Measurements from ENCODE around the gene CMIP. TPM values are rescaled to one million over a fixed set of nuclear protein-coding genes. Genes with fewer than 3 reads are reported as not detected.

Gene CMIP
- polyA plus RNA-seq, 3 donors = 0.85 to 61.9 (median 0.93) TPM

DNA sequence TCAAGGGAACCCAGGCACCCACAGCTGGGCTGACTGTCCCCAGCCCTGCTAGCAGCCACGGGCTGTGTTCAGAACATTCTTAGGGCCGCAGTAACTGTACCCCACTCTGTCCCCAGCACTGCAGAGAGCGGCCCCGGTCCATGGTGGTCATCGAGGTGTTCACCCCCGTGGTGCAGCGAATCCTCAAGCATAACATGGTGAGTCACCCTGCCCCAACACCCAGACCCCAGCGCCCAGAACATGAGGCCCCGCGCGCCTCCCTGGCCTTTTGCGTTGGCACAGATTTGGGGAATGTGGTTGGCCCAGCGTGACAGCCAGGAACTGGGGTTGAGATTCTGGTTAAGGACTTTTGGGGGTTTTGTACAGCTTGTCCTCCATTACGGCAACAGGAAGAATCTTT lies 219.5 kb downstream of the CMIP start:
- WGBS (ENCODE audit: insufficient coverage) = 96% methylated on average over 8 of the region's 14 CpGs
- TF ChIP-seq, protein P1, sequence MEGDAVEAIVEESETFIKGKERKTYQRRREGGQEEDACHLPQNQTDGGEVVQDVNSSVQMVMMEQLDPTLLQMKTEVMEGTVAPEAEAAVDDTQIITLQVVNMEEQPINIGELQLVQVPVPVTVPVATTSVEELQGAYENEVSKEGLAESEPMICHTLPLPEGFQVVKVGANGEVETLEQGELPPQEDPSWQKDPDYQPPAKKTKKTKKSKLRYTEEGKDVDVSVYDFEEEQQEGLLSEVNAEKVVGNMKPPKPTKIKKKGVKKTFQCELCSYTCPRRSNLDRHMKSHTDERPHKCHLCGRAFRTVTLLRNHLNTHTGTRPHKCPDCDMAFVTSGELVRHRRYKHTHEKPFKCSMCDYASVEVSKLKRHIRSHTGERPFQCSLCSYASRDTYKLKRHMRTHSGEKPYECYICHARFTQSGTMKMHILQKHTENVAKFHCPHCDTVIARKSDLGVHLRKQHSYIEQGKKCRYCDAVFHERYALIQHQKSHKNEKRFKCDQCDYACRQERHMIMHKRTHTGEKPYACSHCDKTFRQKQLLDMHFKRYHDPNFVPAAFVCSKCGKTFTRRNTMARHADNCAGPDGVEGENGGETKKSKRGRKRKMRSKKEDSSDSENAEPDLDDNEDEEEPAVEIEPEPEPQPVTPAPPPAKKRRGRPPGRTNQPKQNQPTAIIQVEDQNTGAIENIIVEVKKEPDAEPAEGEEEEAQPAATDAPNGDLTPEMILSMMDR (IDR thresholded peaks at IDR 0.05) = no peak
- peaks cover 96% of the 10 kb centered on the region for H4K20me1 ChIP-seq (ENCODE audit: insufficient read depth, low read length)
- Mint-ChIP-seq H3K4me1 (no peaks in the 10 kb centered on the region), H3K36me3 (peaks cover 86 to 99% of the 10 kb centered on the region in 2 donors), H3K27me3 (ENCODE audit: low read depth in 3 of 3) (no peaks in the 10 kb centered on the region), H3K9me3 (no peaks in the 10 kb centered on the region), H3K4me3 (no peak overlapping the region), H3K27ac (peak overlapping the region in 2 of 7 donors; percentile 47 to 76)
- H3K9me3 ChIP-seq (replicated peaks in 1 of 2; ENCODE audit: control insufficient read depth in 1 of 2, insufficient read depth in 1 of 2, low read length in 2 of 2) = no peaks in the 10 kb centered on the region
- no peaks in the 10 kb centered on the region for H3K79me2 ChIP-seq (ENCODE audit: insufficient read depth, low read length)
- H3K4me2 ChIP-seq (replicated peaks; ENCODE audit: extremely low read depth, low read length, poor library complexity, severe bottlenecking) = no peak overlapping the region
- H3K9ac ChIP-seq (ENCODE audit: insufficient read depth, low read length, poor library complexity, severe bottlenecking) = no peak overlapping the region
- no peak overlapping the region for H3K4me3 ChIP-seq (replicated peaks in 1 of 3; ENCODE audit: low read depth in 2 of 3, low read length in 3 of 3)
- H3K36me3 ChIP-seq (replicated peaks in 1 of 2; ENCODE audit: control insufficient read depth in 1 of 2, insufficient read depth in 2 of 2, low read length in 2 of 2) = peaks cover 95 to 99% of the 10 kb centered on the region in 2 donors
- H3K27ac ChIP-seq (ENCODE audit: low read depth in 1 of 2, low read length in 2 of 2) = no peak overlapping the region
- no peaks in the 10 kb centered on the region for H3K4me1 ChIP-seq (ENCODE audit: control insufficient read depth in 1 of 2, insufficient read depth in 2 of 2, low read length in 2 of 2)
- H3K27me3 ChIP-seq (ENCODE audit: control insufficient read depth in 2 of 2, insufficient read depth in 2 of 2, low read length in 2 of 2) = no peaks in the 10 kb centered on the region
- no peak for DNase-seq
- intact Hi-C loops (cut with micrococcal nuclease) = no loop called here
- no peak overlapping the region for H2AFZ ChIP-seq (ENCODE audit: insufficient read depth, low read depth, low read length, poor library complexity, severe bottlenecking)

GRCh38 chr16:81665588-81665987 lies 221.0 kb downstream of the CMIP start:
- Histone ChIP-seq H3K4me1 (ENCODE audit: control insufficient read depth in 1 of 2, insufficient read depth in 2 of 2, low read length in 2 of 2) (no peaks in the 10 kb centered on the region), H3K4me3 (replicated peaks in 1 of 3; ENCODE audit: low read depth in 2 of 3, low read length in 3 of 3) (no peak overlapping the region), H3K27ac (ENCODE audit: low read depth in 1 of 2, low read length in 2 of 2) (no peak overlapping the region), H3K27me3 (ENCODE audit: control insufficient read depth in 2 of 2, insufficient read depth in 2 of 2, low read length in 2 of 2) (no peaks in the 10 kb centered on the region), H4K20me1 (ENCODE audit: insufficient read depth, low read length) (peaks cover 90% of the 10 kb centered on the region), H3K9me3 (replicated peaks in 1 of 2; ENCODE audit: control insufficient read depth in 1 of 2, insufficient read depth in 1 of 2, low read length in 2 of 2) (no peaks in the 10 kb centered on the region), H3K9ac (ENCODE audit: insufficient read depth, low read length, poor library complexity, severe bottlenecking) (no peak overlapping the region), H3K36me3 (replicated peaks in 1 of 2; ENCODE audit: control insufficient read depth in 1 of 2, insufficient read depth in 2 of 2, low read length in 2 of 2) (peaks cover 96 to 98% of the 10 kb centered on the region in 2 donors), H2AFZ (ENCODE audit: insufficient read depth, low read depth, low read length, poor library complexity, severe bottlenecking) (no peak overlapping the region), H3K79me2 (ENCODE audit: insufficient read depth, low read length) (no peaks in the 10 kb centered on the region), H3K4me2 (replicated peaks; ENCODE audit: extremely low read depth, low read length, poor library complexity, severe bottlenecking) (no peak overlapping the region)
- H3K9me3 Mint-ChIP-seq = no peaks in the 10 kb centered on the region
- TF ChIP-seq, protein P1 (IDR thresholded peaks at IDR 0.05) = no peak
- no peaks in the 10 kb centered on the region for H3K27me3 Mint-ChIP-seq (ENCODE audit: low read depth in 3 of 3)
- no peak overlapping the region for H3K4me3 Mint-ChIP-seq
- WGBS (ENCODE audit: insufficient coverage) = 100% methylated on average over 2 of the region's 4 CpGs
- peak overlapping the region in 4 of 7 donors; percentile 49 to 73 (median 66) for H3K27ac Mint-ChIP-seq
- DNase-seq = no peak
- intact Hi-C loops (cut with micrococcal nuclease) = no loop called here
- H3K4me1 Mint-ChIP-seq = no peaks in the 10 kb centered on the region
- peaks cover 87 to 99% of the 10 kb centered on the region in 2 donors for H3K36me3 Mint-ChIP-seq

All from CD14-positive monocyte (primary cell).